B cell (primary cell): ENCODE measurements around the gene TFPI2. TPM values are rescaled to one million over a fixed set of nuclear protein-coding genes. Genes with fewer than 3 reads are reported as not detected.

Experiments used
- ATAC-seq: fragments of 200-7000 bp; cut with Tn5 transposase; one replicate; pipeline ENCODE4 v1.10.0; 2021; ENCODE audit warnings: low read depth, mild to moderate bottlenecking, moderate number of reproducible peaks, moderate library complexity
- CTCF ChIA-PET: fragments of 350-600 bp; sonication (Branson Sonifier 250); formaldehyde crosslinking; loops from one replicate; lab custom pipeline; 2021; ENCODE audit warnings: antibody characterized with exemption, inconsistent platforms; lab: Charles Lee
- POLR2A ChIA-PET: fragments of 350-600 bp; sonication (Branson Sonifier 250); formaldehyde crosslinking; loops from one replicate; lab custom pipeline; 2021; ENCODE audit warnings: antibody characterized with exemption; lab: Charles Lee
- DNase-seq: peaks from one replicate; pipeline ENCODE4 v3.0.0; 2013
- H2AFZ ChIP-seq: 2 replicates; pipeline ENCODE4 v1.6.1; 2012; ENCODE audit warnings: mild to moderate bottlenecking, low read depth, low read length; ENCODE audit not compliant: insufficient read depth, poor library complexity, severe bottlenecking
- H3K27ac ChIP-seq, 2 donors: 1 replicate in 1 of 2; 2 replicates in 1 of 2; pipeline ENCODE4 v1.5.1; 2012 to 2013; ENCODE audit warnings: low read length in 2 of 2, mild to moderate bottlenecking in 2 of 2, moderate library complexity in 1 of 2
- H3K27me3 ChIP-seq, 4 experiments: fragments of 200-600 bp in 1 of 4; sonication (generic) in 1 of 4; replicated peaks in 1 of 4; 1 replicate in 2 of 4; 2 replicates in 2 of 4; pipeline versions ENCODE4 v1.6.1 to v1.7.0; 2013 to 2016; ENCODE audit warnings: low read length in 3 of 4, mild to moderate bottlenecking in 2 of 4, mixed read lengths in 1 of 4, moderate library complexity in 1 of 4; ENCODE audit not compliant: insufficient read depth in 4 of 4, control insufficient read depth in 3 of 4; ENCODE audit errors: control extremely low read depth in 1 of 4
- H3K36me3 ChIP-seq, 2 experiments: replicated peaks in 1 of 2; 1 replicate in 1 of 2; 2 replicates in 1 of 2; pipeline versions ENCODE4 v1.6.1 to v1.7.1; 2013; ENCODE audit warnings: low read length in 1 of 2; ENCODE audit not compliant: insufficient read depth in 2 of 2, control insufficient read depth in 1 of 2; ENCODE audit errors: control extremely low read depth in 1 of 2, extremely low read depth in 1 of 2
- H3K4me1 ChIP-seq, 2 donors: fragments of 200-600 bp in 1 of 2; sonication (generic) in 1 of 2; 1 replicate in 1 of 2; 2 replicates in 1 of 2; pipeline versions ENCODE4 v1.5.1 to v1.6.1; 2013 to 2017; ENCODE audit warnings: low read length in 2 of 2; ENCODE audit not compliant: control insufficient read depth in 2 of 2, insufficient read depth in 2 of 2
- H3K4me2 ChIP-seq: replicated peaks from 2 replicates; pipeline ENCODE3; 2012; ENCODE audit warnings: mild to moderate bottlenecking, low read depth, low read length; ENCODE audit not compliant: poor library complexity, severe bottlenecking
- H3K4me3 ChIP-seq, 5 experiments: fragments of 200-600 bp in 1 of 5; sonication (generic) in 1 of 5; 1 replicate in 3 of 5; 2 replicates in 2 of 5; pipeline versions ENCODE4 v1.5.1 to v1.7.0; 2011 to 2016; ENCODE audit warnings: low read length in 4 of 5, mild to moderate bottlenecking in 4 of 5, low read depth in 2 of 5, control low read depth in 1 of 5, moderate library complexity in 1 of 5; ENCODE audit not compliant: insufficient read depth in 1 of 5; ENCODE audit errors: control extremely low read depth in 1 of 5, extremely low read depth in 1 of 5
- H3K79me2 ChIP-seq: fragments of 200-600 bp; sonication (generic); one replicate; pipeline ENCODE4 v1.6.0; 2016; ENCODE audit warnings: low read length; ENCODE audit not compliant: control insufficient read depth, insufficient read depth
- H3K9ac ChIP-seq: fragments of 200-600 bp; sonication (generic); 2 replicates; pipeline ENCODE4 v1.6.1; 2017; ENCODE audit warnings: mild to moderate bottlenecking, low read length, moderate library complexity
- H3K9me3 ChIP-seq, 3 donors: one replicate each; pipeline versions ENCODE4 v1.6.1 to v1.7.1; 2013; ENCODE audit warnings: low read length in 2 of 3; ENCODE audit not compliant: control insufficient read depth in 2 of 3, insufficient read depth in 1 of 3; ENCODE audit errors: control extremely low read depth in 1 of 3
- H4K20me1 ChIP-seq: 2 replicates; pipeline ENCODE4 v1.6.0; 2012; ENCODE audit warnings: mild to moderate bottlenecking, low read length; ENCODE audit not compliant: insufficient read depth, control insufficient read depth, poor library complexity, severe bottlenecking
- H3K27ac Mint-ChIP-seq: one replicate; pipeline ENCODE4 v1.8.0; 2021; ENCODE audit warnings: mixed read lengths
- H3K27me3 Mint-ChIP-seq: one replicate; pipeline ENCODE4 v1.8.0; 2021; ENCODE audit warnings: mixed read lengths
- H3K4me1 Mint-ChIP-seq: one replicate; pipeline ENCODE4 v1.8.0; 2021; ENCODE audit warnings: mixed read lengths
- H3K4me3 Mint-ChIP-seq: one replicate; pipeline ENCODE4 v1.8.0; 2021; ENCODE audit warnings: mixed read lengths
- H3K9me3 Mint-ChIP-seq: one replicate; pipeline ENCODE4 v1.8.0; 2022; ENCODE audit warnings: mixed read lengths; ENCODE audit not compliant: insufficient read depth
- EZH2 ChIP-seq: IDR thresholded peaks from 2 replicates; pipeline ENCODE4 v1.6.1; 2012; ENCODE audit warnings: borderline replicate concordance, low read depth, mild to moderate bottlenecking, moderate library complexity, low read length; ENCODE audit not compliant: insufficient read depth, poor library complexity, severe bottlenecking
- WGBS: methylation state at CpG from one replicate; pipeline ENCODE4 v1.1.5; 2013; ENCODE audit warnings: missing lambda C conversion rate; ENCODE audit not compliant: insufficient coverage; 5-methylcytosine and 5-hydroxymethylcytosine counted together
- intact Hi-C: fragments of 100-400 bp; cut with micrococcal nuclease; formaldehyde crosslinking; loops from one replicate; pipeline ENCODE4 v1.10.0; 2022
- polyA plus RNA-seq: library from polyadenylated mRNA; depleted of rRNA; stranded (reverse); fragments of >200 nt; gene quantifications from 2 replicates; pipeline ENCODE4 v1.2.3, GENCODE V29; 2012
- total RNA-seq, 2 donors: library from RNA; stranded (reverse); fragments of 120-200 nt in 1 of 2; gene quantifications; 1 replicate in 1 of 2; 2 replicates in 1 of 2; pipeline versions ENCODE4 v1.2.3 to v1.2.4, GENCODE V29; 2013 to 2022
- TF ChIP-seq, protein P1 (sequence below): fragments of 200-600 bp; IDR thresholded peaks from one replicate; pipeline ENCODE4 v1.8.0; 2022; ENCODE audit warnings: antibody characterized with exemption, mild to moderate bottlenecking

TFPI2 gene
- total and polyA plus RNA-seq, 2 donors (not counting 1 experiment from before 2014, with no cell fraction given), result 0.21 to 0.96 TPM

GRCh38 chr7:93877742-93878141 is 12.8 kb downstream of the TFPI2 start:
- ChIA-PET CTCF (no interaction called here), POLR2A (no interaction called here)
- H3K4me3 Mint-ChIP-seq, result no peak overlapping the region
- ATAC-seq, result no peak
- TF ChIP-seq, protein P1, sequence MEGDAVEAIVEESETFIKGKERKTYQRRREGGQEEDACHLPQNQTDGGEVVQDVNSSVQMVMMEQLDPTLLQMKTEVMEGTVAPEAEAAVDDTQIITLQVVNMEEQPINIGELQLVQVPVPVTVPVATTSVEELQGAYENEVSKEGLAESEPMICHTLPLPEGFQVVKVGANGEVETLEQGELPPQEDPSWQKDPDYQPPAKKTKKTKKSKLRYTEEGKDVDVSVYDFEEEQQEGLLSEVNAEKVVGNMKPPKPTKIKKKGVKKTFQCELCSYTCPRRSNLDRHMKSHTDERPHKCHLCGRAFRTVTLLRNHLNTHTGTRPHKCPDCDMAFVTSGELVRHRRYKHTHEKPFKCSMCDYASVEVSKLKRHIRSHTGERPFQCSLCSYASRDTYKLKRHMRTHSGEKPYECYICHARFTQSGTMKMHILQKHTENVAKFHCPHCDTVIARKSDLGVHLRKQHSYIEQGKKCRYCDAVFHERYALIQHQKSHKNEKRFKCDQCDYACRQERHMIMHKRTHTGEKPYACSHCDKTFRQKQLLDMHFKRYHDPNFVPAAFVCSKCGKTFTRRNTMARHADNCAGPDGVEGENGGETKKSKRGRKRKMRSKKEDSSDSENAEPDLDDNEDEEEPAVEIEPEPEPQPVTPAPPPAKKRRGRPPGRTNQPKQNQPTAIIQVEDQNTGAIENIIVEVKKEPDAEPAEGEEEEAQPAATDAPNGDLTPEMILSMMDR, result no peak
- TF ChIP-seq EZH2, result no peak
- H3K27me3 Mint-ChIP-seq, result peaks cover 4% of the 10 kb centered on the region
- Histone ChIP-seq H3K27me3 (peaks cover 0 to 4% (median 0%) of the 10 kb centered on the region in 4 experiments), H3K79me2 (no peaks in the 10 kb centered on the region), H3K4me3 (no peak overlapping the region), H4K20me1 (no peaks in the 10 kb centered on the region), H3K27ac (no peak overlapping the region), H3K36me3 (no peaks in the 10 kb centered on the region), H3K4me1 (no peaks in the 10 kb centered on the region), H3K9me3 (peaks cover 0 to 4% (median 2%) of the 10 kb centered on the region in 3 donors), H3K4me2 (no peak overlapping the region), H2AFZ (no peak overlapping the region), H3K9ac (no peak overlapping the region)
- peaks cover 10% of the 10 kb centered on the region for H3K9me3 Mint-ChIP-seq
- no peak overlapping the region for H3K27ac Mint-ChIP-seq
- WGBS, result 100% methylated on average over 1 of the region's 3 CpGs
- no peak for DNase-seq
- intact Hi-C loops, result no loop called here
- H3K4me1 Mint-ChIP-seq, result no peaks in the 10 kb centered on the region

DNA sequence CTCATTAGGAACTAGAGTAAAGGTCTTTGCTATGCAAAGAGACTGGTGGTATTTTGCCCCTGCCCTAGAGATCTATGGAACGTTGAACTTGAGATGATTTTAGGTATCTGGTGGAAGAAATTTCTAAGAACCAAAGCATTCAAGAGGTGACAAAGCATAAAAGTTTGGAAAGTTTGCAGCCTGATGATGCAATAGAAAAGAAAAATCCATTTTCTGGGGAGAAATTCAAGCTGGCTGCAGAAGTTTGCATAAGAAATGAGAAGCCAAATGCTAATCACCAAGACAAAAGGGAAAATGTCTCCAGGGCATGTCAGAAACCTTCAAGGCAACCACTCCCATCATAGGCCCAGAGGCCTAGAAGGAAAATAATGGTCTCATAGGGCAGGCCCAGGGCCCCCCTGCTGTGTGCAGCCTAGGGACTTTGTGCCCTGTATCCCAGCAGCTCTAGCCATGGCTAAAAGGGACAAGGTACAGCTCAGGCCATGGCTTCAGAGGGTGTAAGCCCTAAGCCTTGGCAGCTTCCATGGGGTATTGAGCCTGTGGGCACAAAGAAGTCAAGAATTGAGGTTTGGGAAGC is 16.5 kb downstream of the TFPI2 start:
- ChIA-PET POLR2A (no interaction called here), CTCF (no interaction called here)
- Histone ChIP-seq H4K20me1 (no peaks in the 10 kb centered on the region), H3K9ac (no peak overlapping the region), H3K27ac (no peak overlapping the region), H3K9me3 (peaks cover 0 to 4% (median 2%) of the 10 kb centered on the region in 3 donors), H3K27me3 (peaks cover 0 to 4% (median 0%) of the 10 kb centered on the region in 4 experiments), H3K79me2 (no peaks in the 10 kb centered on the region), H2AFZ (no peak overlapping the region), H3K4me1 (no peaks in the 10 kb centered on the region), H3K36me3 (no peaks in the 10 kb centered on the region), H3K4me3 (no peak overlapping the region), H3K4me2 (no peak overlapping the region)
- Mint-ChIP-seq H3K4me3 (no peak overlapping the region), H3K27ac (no peak overlapping the region), H3K4me1 (no peaks in the 10 kb centered on the region), H3K27me3 (no peaks in the 10 kb centered on the region), H3K9me3 (peaks cover 8% of the 10 kb centered on the region)
- no peak for TF ChIP-seq EZH2
- TF ChIP-seq, protein P1, result no peak
- 43% methylated on average over 1 of the region's 1 CpG for WGBS
- no peak for DNase-seq
- no peak for ATAC-seq
- intact Hi-C loops, result no loop called here
